WTC11 (cell line): Measurements from ENCODE around the gene PLXNB1.

ENCODE experiments used
- AFF4 ChIP-seq: sonication (generic); formaldehyde crosslinking; IDR thresholded peaks from 2 replicates; pipeline ENCODE4 v1.8.1; 2023; ENCODE audit warnings: mild to moderate bottlenecking, missing genetic modification reagents, borderline replicate concordance
- CTCF ChIP-seq: fragments of 200-600 bp; IDR thresholded peaks from 2 replicates; pipeline ENCODE4 v1.8.0; 2022; ENCODE audit warnings: antibody characterized with exemption
- JUN ChIP-seq: sonication (generic); formaldehyde crosslinking; IDR thresholded peaks from 2 replicates; pipeline ENCODE4 v1.8.0; 2023; ENCODE audit warnings: mild to moderate bottlenecking, missing genetic modification reagents
- MAX ChIP-seq: sonication (generic); formaldehyde crosslinking; IDR thresholded peaks from 2 replicates; pipeline ENCODE4 v1.8.0; 2022; ENCODE audit warnings: mild to moderate bottlenecking, missing genetic modification reagents

- TF ChIP-seq JUN (CRISPR knock-in tag), result no peak
- no peak for TF ChIP-seq CTCF
- TF ChIP-seq MAX, result no peak
- no peak for TF ChIP-seq AFF4 (CRISPR knock-in tag)
These were observed 3.4 kb downstream of the PLXNB1 start for GRCh38 chr3:48426401-48426909.
